H1 (cell line): Measurements from ENCODE around the gene TMEM117. TPM values are rescaled to one million over a fixed set of nuclear protein-coding genes. Genes with fewer than 3 reads are reported as not detected.
A peak's percentile ranks its signal among the peaks of the same experiment; 100 is the strongest.

Experiments used
- ASH2L ChIP-seq: fragments of 200-600, 300-600 bp; sonication (generic); IDR thresholded peaks from one replicate; pipeline ENCODE4 v1.7.1; 2017; ENCODE audit warnings: low read length
- BACH1 ChIP-seq: IDR thresholded peaks from 2 replicates; pipeline ENCODE4 v1.6.1; 2012; ENCODE audit warnings: low read length, improper control_type of control experiment
- CHD1 ChIP-seq: IDR thresholded peaks from 2 replicates; pipeline ENCODE4 v1.6.1; 2012; ENCODE audit warnings: low read depth, low read length, improper control_type of control experiment
- CHD2 ChIP-seq: IDR thresholded peaks from 2 replicates; pipeline ENCODE4 v1.6.1; 2012; ENCODE audit warnings: low read length, improper control_type of control experiment
- CTBP2 ChIP-seq: IDR thresholded peaks from 2 replicates; pipeline ENCODE4 v1.7.0; 2011; ENCODE audit warnings: borderline replicate concordance, mild to moderate bottlenecking, moderate library complexity, mixed read lengths, low read length; ENCODE audit not compliant: insufficient read depth, insufficient read length
- E2F6 ChIP-seq: IDR thresholded peaks from 2 replicates; pipeline ENCODE4 v1.6.1; 2012; ENCODE audit warnings: inconsistent platforms
- EGR1 ChIP-seq: IDR thresholded peaks from 2 replicates; pipeline ENCODE4 v1.6.1; 2011; ENCODE audit warnings: low read depth, low read length, borderline replicate concordance
- JUN ChIP-seq: IDR thresholded peaks from 2 replicates; pipeline ENCODE4 v1.6.1; 2011; ENCODE audit warnings: low read depth, mild to moderate bottlenecking, improper control_type of control experiment, low read length
- KDM4A ChIP-seq: IDR thresholded peaks from one replicate; pipeline ENCODE4 v1.7.1; 2012; ENCODE audit warnings: low read depth, mild to moderate bottlenecking, moderate library complexity, low read length, inconsistent platforms; ENCODE audit not compliant: severe bottlenecking
- KDM5A ChIP-seq: fragments of 200-600 bp; IDR thresholded peaks from 2 replicates; pipeline ENCODE4 v1.7.1; 2012; ENCODE audit warnings: mild to moderate bottlenecking, low read length, inconsistent platforms, mixed read lengths
- MAFK ChIP-seq: IDR thresholded peaks from 2 replicates; pipeline ENCODE4 v1.6.1; 2012; ENCODE audit warnings: low read depth, mild to moderate bottlenecking, improper control_type of control experiment, low read length
- PHF8 ChIP-seq: fragments of 200-600 bp; sonication (generic); conservative IDR thresholded peaks from 2 replicates; pipeline ENCODE4 v1.7.1; 2012; ENCODE audit warnings: low read depth, mild to moderate bottlenecking, inconsistent platforms, low read length, moderate library complexity
- POLR2A ChIP-seq, 2 experiments: IDR thresholded peaks; 1 replicate in 1 of 2; 2 replicates in 1 of 2; pipeline ENCODE4 v1.6.1; 2011; ENCODE audit warnings: low read depth in 2 of 2, low read length in 2 of 2, mild to moderate bottlenecking in 2 of 2; ENCODE audit errors: control extremely low read depth in 1 of 2
- POLR2AphosphoS5 ChIP-seq: IDR thresholded peaks from 2 replicates; pipeline ENCODE4 v1.6.1; 2011; ENCODE audit warnings: low read depth, low read length
- SAP30 ChIP-seq: fragments of 300-600 bp; sonication (generic); IDR thresholded peaks from 2 replicates; pipeline ENCODE4 v1.7.1; 2012; ENCODE audit warnings: low read length, moderate library complexity, mild to moderate bottlenecking, inconsistent platforms; ENCODE audit not compliant: insufficient read depth, insufficient replicate concordance
- SIN3A ChIP-seq, 2 experiments: IDR thresholded peaks in 1 of 2; conservative IDR thresholded peaks in 1 of 2; 2 replicates each; pipeline ENCODE4 v1.6.1; 2011 to 2012; ENCODE audit warnings: low read length in 2 of 2, improper control_type of control experiment in 1 of 2, low read depth in 1 of 2, mild to moderate bottlenecking in 1 of 2
- SIRT6 ChIP-seq: IDR thresholded peaks from one replicate; pipeline ENCODE4 v1.7.1; 2012; ENCODE audit warnings: low read length, inconsistent platforms
- SP4 ChIP-seq: IDR thresholded peaks from 2 replicates; pipeline ENCODE4 v1.6.1; 2012; ENCODE audit warnings: low read length, inconsistent platforms
- SUZ12 ChIP-seq: fragments of 200-600 bp; sonication (generic); IDR thresholded peaks from 2 replicates; pipeline ENCODE4 v1.6.1; 2012; ENCODE audit warnings: mild to moderate bottlenecking, inconsistent platforms, low read length, moderate library complexity, mixed read lengths
- TAF1 ChIP-seq: IDR thresholded peaks from 2 replicates; pipeline ENCODE4 v1.6.1; 2011; ENCODE audit warnings: mild to moderate bottlenecking, low read depth, low read length
- USF2 ChIP-seq: IDR thresholded peaks from 2 replicates; pipeline ENCODE4 v1.6.1; 2011; ENCODE audit warnings: low read length, improper control_type of control experiment
- polyA plus RNA-seq, 7 experiments: library from polyadenylated mRNA; depleted of rRNA in 3 of 7; stranded (reverse) in 5 of 7; unstranded in 2 of 7; fragments of >200 nt in 5 of 7; fragments of 200-250 nt in 2 of 7; gene quantifications; 1 replicate in 5 of 7; 2 replicates in 1 of 7; 4 replicates in 1 of 7; pipeline versions ENCODE4 v1.2.1 to v1.2.3, GENCODE V29; 2011 to 2013; ENCODE audit warnings: missing spikeins in 2 of 7, mixed read lengths in 2 of 7
- total RNA-seq: library from RNA; stranded (reverse); fragmentation: NEBNext Ultra II Directional; extraction: Animal tissue kit (Norgen Biotek cat#: 25700); gene quantifications from 2 replicates; pipeline ENCODE4 v1.2.1, GENCODE V29; 2021

TMEM117 gene
- total and polyA plus RNA-seq, 2 of the 8 experiments (the other 6 are each of a cell fraction or from before 2014, with no cell fraction given), result 0.80 to 1.4 TPM

DNA sequence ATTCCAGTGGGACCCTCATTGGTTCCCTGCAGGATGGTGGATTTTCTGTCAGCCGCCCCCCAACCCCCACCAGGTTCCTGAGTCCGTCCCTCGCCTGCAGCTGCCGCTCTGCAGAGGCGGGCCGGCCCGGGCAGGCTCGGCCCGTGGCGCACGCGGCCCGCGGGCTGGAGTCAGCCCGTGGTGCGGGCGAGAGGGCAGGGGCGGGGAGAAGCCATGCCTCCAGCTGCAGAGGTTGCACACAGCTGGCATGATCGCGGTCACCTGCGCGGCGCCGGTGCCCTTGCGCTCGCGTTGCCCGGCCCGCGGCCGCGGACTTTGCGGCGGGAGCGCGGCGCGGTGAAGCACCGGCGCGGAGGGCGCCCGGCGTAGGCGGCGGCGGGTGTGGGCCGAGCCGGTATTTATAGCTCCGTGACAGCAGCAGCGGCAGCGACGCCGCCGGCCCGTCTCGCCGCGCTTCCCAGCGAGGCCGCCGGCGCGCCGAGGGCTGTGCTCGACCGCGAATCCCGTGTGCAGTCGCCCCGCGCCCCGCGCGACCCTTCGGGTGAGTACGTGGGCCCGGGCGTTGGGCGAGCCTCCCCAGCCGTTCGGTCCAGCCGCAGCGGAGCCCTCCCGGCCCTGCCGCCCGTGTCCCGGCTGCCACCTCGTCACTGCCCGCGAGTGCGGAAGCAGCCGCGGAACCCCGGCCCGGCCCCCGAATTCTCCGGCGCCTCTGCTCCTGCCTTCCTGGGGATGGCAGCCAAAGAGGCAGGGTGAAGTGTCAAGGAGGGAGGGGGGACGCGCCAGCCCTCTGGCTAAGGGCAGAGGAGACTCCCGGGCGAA, at the start of gene TMEM117 (continued):
- no peak for TF ChIP-seq SAP30
- TF ChIP-seq ASH2L, result peak; percentile 86
- TF ChIP-seq BACH1, result 0 out of 2 replicates have a peak, but pooled peaks have one; percentile 25
- TF ChIP-seq SIRT6, result no peak
- TF ChIP-seq USF2, result no peak
- TF ChIP-seq E2F6, result peak; percentile 62; the same call in 1 of the 2 replicates
- TF ChIP-seq PHF8, result peak; percentile 50; the same call in 1 of the 2 replicates
- peak; percentile 25 for TF ChIP-seq TAF1
- no peak for TF ChIP-seq SP4
- TF ChIP-seq SIN3A (conservative IDR thresholded peaks at IDR 0.05 in 1 of 2, IDR thresholded peaks at IDR 0.05 in 1 of 2; ENCODE audit: low read depth in 1 of 2, low read length in 2 of 2), result peak in 1 of 2 experiments; percentile 10; a peak in 1 of 4 replicates
- 0 out of 2 replicates have a peak, but pooled peaks have one; percentile 13 for TF ChIP-seq EGR1
- no peak for TF ChIP-seq CTBP2
- no peak for TF ChIP-seq JUN
- TF ChIP-seq KDM4A, result peak; percentile 73
- TF ChIP-seq POLR2AphosphoS5, result no peak
- TF ChIP-seq CHD1, result no peak
- TF ChIP-seq CHD2, result no peak
- TF ChIP-seq POLR2A (IDR thresholded peaks at IDR 0.05; ENCODE audit: control extremely low read depth in 1 of 2, low read depth in 2 of 2, low read length in 2 of 2), result peak in 1 of 2 experiments; percentile 51; a peak in 1 of 3 replicates
- TF ChIP-seq KDM5A, result no peak
- TF ChIP-seq MAFK, result no peak
- peak; percentile 52; the same call in 1 of the 2 replicates for TF ChIP-seq SUZ12
